Heart left ventricle (tissue), 16 donors: ENCODE data around the gene TERT. TPM values are rescaled to one million over a fixed set of nuclear protein-coding genes. Genes with fewer than 3 reads are reported as not detected.

ENCODE experiments used
- ATAC-seq, 4 donors: fragments of 200-7000 bp; cut with Tn5 transposase; one replicate each; pipeline ENCODE4 v1.9.1; 2020 to 2022; ENCODE audit warnings: moderate library complexity in 4 of 4, mild to moderate bottlenecking in 3 of 4, moderate number of reproducible peaks in 1 of 4
- DNase-seq, 5 donors: peaks; one replicate each; pipeline ENCODE4 v3.0.0-alpha.2; 2020
- H3K27ac ChIP-seq, 12 donors: fragments of 200-600 bp; sonication (generic) in 4 of 12; one replicate each; pipeline versions ENCODE4 v1.5.0 to v1.8.0; 2016 to 2022; ENCODE audit warnings: mild to moderate bottlenecking in 2 of 12
- H3K27me3 ChIP-seq, 9 donors: fragments of 200-600 bp; sonication (generic) in 2 of 9; one replicate each; pipeline versions ENCODE4 v1.5.1 to v1.8.0; 2016 to 2022; ENCODE audit warnings: mild to moderate bottlenecking in 3 of 9
- H3K36me3 ChIP-seq, 9 donors: fragments of 200-600 bp; sonication (generic) in 2 of 9; one replicate each; pipeline versions ENCODE4 v1.5.0 to v1.8.0; 2018 to 2022; ENCODE audit warnings: mild to moderate bottlenecking in 2 of 9
- H3K4me1 ChIP-seq, 12 donors: fragments of 200-600 bp; sonication (generic) in 4 of 12; one replicate each; pipeline versions ENCODE4 v1.5.0 to v1.8.0; 2016 to 2022; ENCODE audit warnings: mild to moderate bottlenecking in 3 of 12
- H3K4me3 ChIP-seq, 12 donors: fragments of 200-600 bp; sonication (generic) in 4 of 12; one replicate each; pipeline versions ENCODE4 v1.5.0 to v1.8.0; 2017 to 2022; ENCODE audit warnings: mild to moderate bottlenecking in 9 of 12, moderate library complexity in 4 of 12
- H3K9me3 ChIP-seq, 12 donors: fragments of 200-600 bp; sonication (generic) in 4 of 12; one replicate each; pipeline versions ENCODE4 v1.5.0 to v1.8.0; 2016 to 2022; ENCODE audit warnings: mild to moderate bottlenecking in 1 of 12
- POLR2A ChIP-seq, 2 donors: fragments of 450-650 bp; IDR thresholded peaks; one replicate each; pipeline ENCODE4 v1.6.1; 2017; ENCODE audit warnings: antibody characterized with exemption in 2 of 2, mild to moderate bottlenecking in 2 of 2, moderate library complexity in 2 of 2
- WGBS, 4 donors: extraction: QIAGEN DNeasy Blood & Tissue Kit in 2 of 4; methylation state at CpG; one replicate each; pipeline versions ENCODE4 v1.1.5 to v1.1.7; 2013 to 2018; 5-methylcytosine and 5-hydroxymethylcytosine counted together
- intact Hi-C, 10 donors: fragments of 100-400 bp; cut with DNase I; formaldehyde crosslinking; loops; one replicate each; pipeline versions ENCODE4 v1.11.1 to v1.14.2; 2022
- polyA plus RNA-seq, 2 donors: library from polyadenylated mRNA; stranded (reverse); fragments of 200-250 nt; gene quantifications; one replicate each; pipeline ENCODE4 v1.2.3, GENCODE V29; 2013
- total RNA-seq, 9 donors: library from RNA; depleted of rRNA in 2 of 9; stranded (reverse); fragments of >200 nt in 2 of 9; fragmentation: NEBNext Ultra II Directional in 3 of 9; extraction: Animal tissue kit (Norgen Biotek cat#: 25700) in 3 of 9; gene quantifications; one replicate each; pipeline versions ENCODE4 v1.1.0 to v1.2.4, GENCODE V29; 2016 to 2023
- TF ChIP-seq, protein P1 (sequence below), 12 donors: fragments of 200-600 bp; sonication (generic) in 4 of 12; IDR thresholded peaks; one replicate each; pipeline versions ENCODE4 v1.5.0 to v1.8.0; 2018 to 2022; ENCODE audit warnings: antibody characterized with exemption in 12 of 12, mild to moderate bottlenecking in 5 of 12
- donor health status: ischemic (EF 13 %, LVEDD 7.1; RV severe dilation, severe dysfunction).
- donor health status: healthy with polysubstance abuse.
- donor health status: DM: no; HTN: yes; CAD: no.
- donor health status: DM: no; HTN: no; CAD: no.
- donor health status: ischemic (EF 25% LVEDD 6.9; RV normal size, moderate dysfunction).
- donor health status: ischemic (EF 25% LVEDD 5.7; RV mildly dilated, moderate dysfunction).
- donor health status: healthy.
- donor health status: DM: yes; HTN: yes; CAD: no.
- donor health status: ischemic (EF 35%, LVEDD 5.7; RV mildly dilated, moderate dysfunction).
- donor health status: nonischemic (EF 11% LVEDD 7.7; RV severe dilation, severe dysfunction).
- donor health status: DM: yes; HTN: yes; CAD: no.
- donor health status: PGD.
- donor health status: ischemic (EF 29% LVEDD 5.4; RV normal size, mild dysfunction).
- donor health status: nonischemic (EF 23%, LVEDD 6.1; RV moderate dilation, normal function).

Gene TERT
- total and polyA plus RNA-seq, 11 donors, result not detected

GRCh38 chr5:1265026-1265425, 29.8 kb downstream of the TERT start:
- ATAC-seq, result no peak
- Histone ChIP-seq H3K4me1 (no peaks in the 10 kb centered on the region), H3K36me3 (no peaks in the 10 kb centered on the region), H3K4me3 (no peak overlapping the region), H3K27ac (no peak overlapping the region), H3K9me3 (peaks cover 0 to 33% (median 12%) of the 10 kb centered on the region in 12 donors), H3K27me3 (no peaks in the 10 kb centered on the region)
- no peak for DNase-seq
- no peak for TF ChIP-seq POLR2A (IDR thresholded peaks at IDR 0.05)
- TF ChIP-seq, protein P1, sequence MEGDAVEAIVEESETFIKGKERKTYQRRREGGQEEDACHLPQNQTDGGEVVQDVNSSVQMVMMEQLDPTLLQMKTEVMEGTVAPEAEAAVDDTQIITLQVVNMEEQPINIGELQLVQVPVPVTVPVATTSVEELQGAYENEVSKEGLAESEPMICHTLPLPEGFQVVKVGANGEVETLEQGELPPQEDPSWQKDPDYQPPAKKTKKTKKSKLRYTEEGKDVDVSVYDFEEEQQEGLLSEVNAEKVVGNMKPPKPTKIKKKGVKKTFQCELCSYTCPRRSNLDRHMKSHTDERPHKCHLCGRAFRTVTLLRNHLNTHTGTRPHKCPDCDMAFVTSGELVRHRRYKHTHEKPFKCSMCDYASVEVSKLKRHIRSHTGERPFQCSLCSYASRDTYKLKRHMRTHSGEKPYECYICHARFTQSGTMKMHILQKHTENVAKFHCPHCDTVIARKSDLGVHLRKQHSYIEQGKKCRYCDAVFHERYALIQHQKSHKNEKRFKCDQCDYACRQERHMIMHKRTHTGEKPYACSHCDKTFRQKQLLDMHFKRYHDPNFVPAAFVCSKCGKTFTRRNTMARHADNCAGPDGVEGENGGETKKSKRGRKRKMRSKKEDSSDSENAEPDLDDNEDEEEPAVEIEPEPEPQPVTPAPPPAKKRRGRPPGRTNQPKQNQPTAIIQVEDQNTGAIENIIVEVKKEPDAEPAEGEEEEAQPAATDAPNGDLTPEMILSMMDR (IDR thresholded peaks at IDR 0.05), result no peak
- WGBS, 4 donors, result 77 to 84% (median 83%) methylated on average over 15 of the region's 15 CpGs
- intact Hi-C loops, result no loop called here

- Histone ChIP-seq H3K27me3 (no peaks in the 10 kb centered on the region), H3K4me3 (no peak overlapping the region), H3K27ac (no peak overlapping the region), H3K4me1 (no peaks in the 10 kb centered on the region), H3K9me3 (peaks cover 0 to 33% (median 12%) of the 10 kb centered on the region in 12 donors), H3K36me3 (no peaks in the 10 kb centered on the region)
- 84 to 95% (median 90%) methylated on average over 8 to 18 of the region's 18 CpGs for WGBS, 4 donors
- no peak for DNase-seq
- intact Hi-C loops, result no loop called here
- TF ChIP-seq, protein P1 (IDR thresholded peaks at IDR 0.05), result no peak
- TF ChIP-seq POLR2A (IDR thresholded peaks at IDR 0.05), result no peak
- ATAC-seq, result no peak
Measured at GRCh38 chr5:1264211-1264610, 30.7 kb downstream of the TERT start.

DNA sequence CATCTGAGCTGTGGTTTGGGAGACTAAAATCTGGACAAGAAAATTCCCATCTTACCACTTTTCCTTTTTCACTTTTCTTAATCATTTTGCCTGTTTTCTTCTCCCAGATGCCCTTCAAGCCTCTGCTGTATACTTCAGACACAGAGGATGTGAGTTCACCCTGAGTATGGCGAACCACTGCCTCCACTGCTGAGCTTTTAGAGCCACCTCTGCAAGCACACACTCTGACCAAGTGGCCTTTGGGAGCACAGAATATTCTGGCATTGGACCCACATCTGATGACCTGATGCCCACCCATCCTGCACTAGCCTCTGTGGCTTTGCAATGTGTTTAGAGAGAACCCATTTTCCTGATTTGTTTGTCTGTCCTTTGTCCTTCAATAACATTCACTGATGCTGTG, 32.5 kb downstream of the TERT start:
- H3K4me3 ChIP-seq, result no peak overlapping the region
- ATAC-seq, result no peak
- no peaks in the 10 kb centered on the region for H3K4me1 ChIP-seq
- TF ChIP-seq POLR2A (IDR thresholded peaks at IDR 0.05), result no peak
- TF ChIP-seq, protein P1 (IDR thresholded peaks at IDR 0.05), result no peak
- no peaks in the 10 kb centered on the region for H3K27me3 ChIP-seq
- no peaks in the 10 kb centered on the region for H3K36me3 ChIP-seq
- DNase-seq, result no peak
- H3K27ac ChIP-seq, result no peak overlapping the region
- H3K9me3 ChIP-seq, result peaks cover 0 to 33% (median 12%) of the 10 kb centered on the region in 12 donors
- WGBS, 4 donors, result 87 to 100% (median 89%) methylated on average over 1 of the region's 1 CpG
- intact Hi-C loops, result no loop called here

- no peak for TF ChIP-seq POLR2A (IDR thresholded peaks at IDR 0.05)
- TF ChIP-seq, protein P1 (IDR thresholded peaks at IDR 0.05), result no peak
- Histone ChIP-seq H3K4me3 (no peak overlapping the region), H3K27me3 (no peaks in the 10 kb centered on the region), H3K27ac (no peak overlapping the region), H3K9me3 (peaks cover 0 to 33% (median 12%) of the 10 kb centered on the region in 12 donors), H3K36me3 (no peaks in the 10 kb centered on the region), H3K4me1 (no peaks in the 10 kb centered on the region)
- intact Hi-C loops, result no loop called here
- ATAC-seq (no peak), DNase-seq (no peak)
- WGBS, 4 donors, result 86 to 89% (median 87%) methylated on average over 10 of the region's 10 CpGs
Measured at GRCh38 chr5:1261643-1262042, 33.2 kb downstream of the TERT start.
